ENCODE data around the gene TTC3. TPM values are rescaled to one million over a fixed set of nuclear protein-coding genes. Genes with fewer than 3 reads are reported as not detected.

Gene TTC3
- polyA plus RNA-seq, 10 donors = 124 to 170 (median 135) TPM

Other genes with a start within 250 kb of the TTC3 start
- gene HLCS, start 106.6 kb upstream of the TTC3 start, polyA plus RNA-seq (ENCODE audit: insufficient read length in 10 of 10) = 10 to 100 TPM in 9 of 10 donors, 1 to 10 TPM in 1; 8.5 to 14.0 (median 10.6) TPM
- under 1 TPM in 9 of 10 donors, not detected in 1; 0.09 to 0.24 (median 0.17) TPM for gene RIPPLY3, start 66.6 kb upstream of the TTC3 start, polyA plus RNA-seq (ENCODE audit: insufficient read length in 10 of 10)
- 10 to 100 TPM; 22.2 to 36.2 (median 27.6) TPM for gene PIGP, start 183 bp upstream of the TTC3 start, polyA plus RNA-seq (ENCODE audit: insufficient read length in 10 of 10)
- 10 to 100 TPM; 24.2 to 32.6 (median 29.5) TPM for gene VPS26C, start 194.1 kb downstream of the TTC3 start, polyA plus RNA-seq (ENCODE audit: insufficient read length in 10 of 10)